Dedifferentiated amniotic fluid mesenchymal stem cell (primary cell): ENCODE measurements around the gene PARP9.
"Not testable (repeated sequence)": the region's sequence is repeated elsewhere in the genome, so short reads cannot be mapped to it uniquely, and the experiment has no call there.

Experiments used
- DNase-seq: peaks from one replicate; pipeline ENCODE4 v3.0.0-alpha.2; 2016; ENCODE audit errors: extremely low spot score

Gene PARP9

GRCh38 chr3:122520861-122521260, 43.2 kb downstream of the PARP9 start:
- no peak for DNase-seq

- DNase-seq = peak; percentile 29
Measured at GRCh38 chr3:122519693-122520092, 44.4 kb downstream of the PARP9 start.

GRCh38 chr3:122516846-122517360, 47.2 kb downstream of the PARP9 start:
- no peak for DNase-seq

GRCh38 chr3:122515870-122516269, 48.2 kb downstream of the PARP9 start:
- no peak for DNase-seq

GRCh38 chr3:122515020-122515468, 49.1 kb downstream of the PARP9 start:
- DNase-seq = no peak

- DNase-seq = peak; percentile 82
Measured at GRCh38 chr3:122514123-122515019, 49.7 kb downstream of the PARP9 start, which contains the start of gene KPNA1. KPNA1 (minus strand) TSS chr3:122514939; CDS start chr3:122496565, 18,374 bp downstream.

GRCh38 chr3:122513386-122514122, 50.5 kb downstream of the PARP9 start:
- peak; percentile 77 for DNase-seq

- DNase-seq = no peak
Measured at GRCh38 chr3:122512284-122512683, 51.8 kb downstream of the PARP9 start.

- DNase-seq = no peak
Measured at GRCh38 chr3:122510878-122511535, 53.1 kb downstream of the PARP9 start.

GRCh38 chr3:122508944-122509343, 55.2 kb downstream of the PARP9 start:
- DNase-seq = not testable (repeated sequence)

- no peak for DNase-seq
Measured at GRCh38 chr3:122508135-122508914, 55.8 kb downstream of the PARP9 start.

- no peak for DNase-seq
Measured at GRCh38 chr3:122506450-122506849, 57.6 kb downstream of the PARP9 start.

GRCh38 chr3:122505676-122506075, 58.4 kb downstream of the PARP9 start:
- DNase-seq = no peak

- DNase-seq = no peak
Measured at GRCh38 chr3:122502941-122503340, 61.2 kb downstream of the PARP9 start.

GRCh38 chr3:122502139-122502538, 62.0 kb downstream of the PARP9 start:
- no peak for DNase-seq

- DNase-seq = not testable (repeated sequence)
Measured at GRCh38 chr3:122500964-122501363, 63.1 kb downstream of the PARP9 start.

- no peak for DNase-seq
Measured at GRCh38 chr3:122498152-122498551, 65.9 kb downstream of the PARP9 start.

GRCh38 chr3:122497425-122497824, 66.7 kb downstream of the PARP9 start:
- DNase-seq = peak; percentile 83

GRCh38 chr3:122496508-122496907, 67.6 kb downstream of the PARP9 start:
- no peak for DNase-seq

GRCh38 chr3:122493296-122493695, 70.8 kb downstream of the PARP9 start:
- peak; percentile 58 for DNase-seq
